ENCODE results near the gene CERS6.

Gene CERS6

GRCh38 chr2:168794968-168795367 is 338.9 kb downstream of the CERS6 start:
- Mint-ChIP-seq H3K4me1 (ENCODE audit: low read depth) (no peaks in the 10 kb centered on the region), H3K27ac (no peak overlapping the region), H3K36me3 (ENCODE audit: low read depth) (no peaks in the 10 kb centered on the region)

GRCh38 chr2:168796090-168796577 is 340.1 kb downstream of the CERS6 start:
- no peaks in the 10 kb centered on the region for H3K27me3 Mint-ChIP-seq
- no peaks in the 10 kb centered on the region for H3K9me3 Mint-ChIP-seq
- H3K4me3 Mint-ChIP-seq, result no peak overlapping the region
- H3K36me3 Mint-ChIP-seq (ENCODE audit: low read depth), result no peaks in the 10 kb centered on the region
- H3K27ac Mint-ChIP-seq, result no peak overlapping the region
- no peaks in the 10 kb centered on the region for H3K4me1 Mint-ChIP-seq (ENCODE audit: low read depth)

More at GRCh38 chr2:168794968-168795367, 338.9 kb downstream of the CERS6 start:
- no peaks in the 10 kb centered on the region for H3K27me3 Mint-ChIP-seq
- H3K9me3 Mint-ChIP-seq, result no peaks in the 10 kb centered on the region
- H3K4me3 Mint-ChIP-seq, result no peak overlapping the region

GRCh38 chr2:168796583-168797285 is 340.7 kb downstream of the CERS6 start:
- H3K4me3 Mint-ChIP-seq, result no peak overlapping the region
- H3K27ac Mint-ChIP-seq, result no peak overlapping the region
- H3K27me3 Mint-ChIP-seq, result no peaks in the 10 kb centered on the region
- no peaks in the 10 kb centered on the region for H3K9me3 Mint-ChIP-seq
- no peaks in the 10 kb centered on the region for H3K4me1 Mint-ChIP-seq (ENCODE audit: low read depth)
- H3K36me3 Mint-ChIP-seq (ENCODE audit: low read depth), result no peaks in the 10 kb centered on the region

- Mint-ChIP-seq H3K27me3 (no peaks in the 10 kb centered on the region), H3K4me3 (no peak overlapping the region), H3K36me3 (ENCODE audit: low read depth) (no peaks in the 10 kb centered on the region), H3K4me1 (ENCODE audit: low read depth) (no peaks in the 10 kb centered on the region), H3K27ac (no peak overlapping the region), H3K9me3 (no peaks in the 10 kb centered on the region)
Measured at GRCh38 chr2:168797286-168797655, 341.2 kb downstream of the CERS6 start.

GRCh38 chr2:168798076-168798887 is 342.2 kb downstream of the CERS6 start:
- H3K9me3 Mint-ChIP-seq, result no peaks in the 10 kb centered on the region
- no peaks in the 10 kb centered on the region for H3K4me1 Mint-ChIP-seq (ENCODE audit: low read depth)
- H3K36me3 Mint-ChIP-seq (ENCODE audit: low read depth), result no peaks in the 10 kb centered on the region
- H3K27ac Mint-ChIP-seq, result no peak overlapping the region
- no peaks in the 10 kb centered on the region for H3K27me3 Mint-ChIP-seq
- no peak overlapping the region for H3K4me3 Mint-ChIP-seq

GRCh38 chr2:168798888-168799410 is 342.9 kb downstream of the CERS6 start:
- Mint-ChIP-seq H3K27me3 (no peaks in the 10 kb centered on the region), H3K27ac (no peak overlapping the region), H3K4me3 (no peak overlapping the region), H3K4me1 (ENCODE audit: low read depth) (no peaks in the 10 kb centered on the region), H3K36me3 (ENCODE audit: low read depth) (no peaks in the 10 kb centered on the region), H3K9me3 (no peaks in the 10 kb centered on the region)

- no peaks in the 10 kb centered on the region for H3K27me3 Mint-ChIP-seq
- H3K36me3 Mint-ChIP-seq (ENCODE audit: low read depth), result no peaks in the 10 kb centered on the region
- no peak overlapping the region for H3K27ac Mint-ChIP-seq
- no peaks in the 10 kb centered on the region for H3K4me1 Mint-ChIP-seq (ENCODE audit: low read depth)
- no peaks in the 10 kb centered on the region for H3K9me3 Mint-ChIP-seq
- H3K4me3 Mint-ChIP-seq, result no peak overlapping the region
Measured at GRCh38 chr2:168801471-168801870, 345.4 kb downstream of the CERS6 start.

- no peak within 1 kb of the TSS for H3K4me3 Mint-ChIP-seq
- no peaks in the 10 kb centered on the region for H3K9me3 Mint-ChIP-seq
- no peaks in the 10 kb centered on the region for H3K36me3 Mint-ChIP-seq (ENCODE audit: low read depth)
- no peaks in the 10 kb centered on the region for H3K4me1 Mint-ChIP-seq (ENCODE audit: low read depth)
- no peaks in the 10 kb centered on the region for H3K27me3 Mint-ChIP-seq
- H3K27ac Mint-ChIP-seq, result no peak within 1 kb of the TSS
Measured at GRCh38 chr2:168801961-168802858, 346.1 kb downstream of the CERS6 start, which contains the start of gene NOSTRIN. Gene NOSTRIN (plus strand): TSS chr2:168802637. CDS start chr2:168802647, 10 bp downstream.

- Mint-ChIP-seq H3K27ac (no peak overlapping the region), H3K36me3 (ENCODE audit: low read depth) (no peaks in the 10 kb centered on the region), H3K9me3 (no peaks in the 10 kb centered on the region), H3K4me3 (no peak overlapping the region), H3K27me3 (no peaks in the 10 kb centered on the region), H3K4me1 (ENCODE audit: low read depth) (no peaks in the 10 kb centered on the region)
Measured at GRCh38 chr2:168802859-168803725, 347.0 kb downstream of the CERS6 start.

GRCh38 chr2:168804214-168804613 is 348.1 kb downstream of the CERS6 start:
- no peaks in the 10 kb centered on the region for H3K36me3 Mint-ChIP-seq (ENCODE audit: low read depth)
- no peaks in the 10 kb centered on the region for H3K27me3 Mint-ChIP-seq
- H3K27ac Mint-ChIP-seq, result no peak overlapping the region
- no peaks in the 10 kb centered on the region for H3K9me3 Mint-ChIP-seq
- H3K4me1 Mint-ChIP-seq (ENCODE audit: low read depth), result no peaks in the 10 kb centered on the region
- no peak overlapping the region for H3K4me3 Mint-ChIP-seq

GRCh38 chr2:168805615-168806014 is 349.5 kb downstream of the CERS6 start:
- Mint-ChIP-seq H3K36me3 (ENCODE audit: low read depth) (no peaks in the 10 kb centered on the region), H3K27me3 (no peaks in the 10 kb centered on the region), H3K4me3 (no peak overlapping the region), H3K9me3 (no peaks in the 10 kb centered on the region), H3K27ac (no peak overlapping the region), H3K4me1 (ENCODE audit: low read depth) (no peaks in the 10 kb centered on the region)

GRCh38 chr2:168809537-168809936 is 353.5 kb downstream of the CERS6 start:
- Mint-ChIP-seq H3K4me3 (no peak overlapping the region), H3K27ac (no peak overlapping the region), H3K4me1 (ENCODE audit: low read depth) (no peaks in the 10 kb centered on the region), H3K9me3 (no peaks in the 10 kb centered on the region), H3K27me3 (no peaks in the 10 kb centered on the region), H3K36me3 (ENCODE audit: low read depth) (no peaks in the 10 kb centered on the region)

- no peaks in the 10 kb centered on the region for H3K9me3 Mint-ChIP-seq
- no peaks in the 10 kb centered on the region for H3K36me3 Mint-ChIP-seq (ENCODE audit: low read depth)
- no peak overlapping the region for H3K27ac Mint-ChIP-seq
- no peaks in the 10 kb centered on the region for H3K4me1 Mint-ChIP-seq (ENCODE audit: low read depth)
- H3K4me3 Mint-ChIP-seq, result no peak overlapping the region
- H3K27me3 Mint-ChIP-seq, result no peaks in the 10 kb centered on the region
Measured at GRCh38 chr2:168810235-168810634, 354.2 kb downstream of the CERS6 start.

GRCh38 chr2:168811696-168812095 is 355.6 kb downstream of the CERS6 start:
- Mint-ChIP-seq H3K9me3 (no peaks in the 10 kb centered on the region), H3K4me3 (no peak overlapping the region), H3K27ac (no peak overlapping the region), H3K27me3 (no peaks in the 10 kb centered on the region), H3K4me1 (ENCODE audit: low read depth) (no peaks in the 10 kb centered on the region), H3K36me3 (ENCODE audit: low read depth) (no peaks in the 10 kb centered on the region)
